Activated T-cell treated with anti-CD3 and anti-CD28 coated beads for 24 hours (primary cell): ENCODE data around the gene MOGAT2.

ENCODE experiments used
- DNase-seq: peaks from one replicate; pipeline ENCODE4 v3.0.0-alpha.2; 2020; ENCODE audit warnings: low read depth

Gene MOGAT2

DNA sequence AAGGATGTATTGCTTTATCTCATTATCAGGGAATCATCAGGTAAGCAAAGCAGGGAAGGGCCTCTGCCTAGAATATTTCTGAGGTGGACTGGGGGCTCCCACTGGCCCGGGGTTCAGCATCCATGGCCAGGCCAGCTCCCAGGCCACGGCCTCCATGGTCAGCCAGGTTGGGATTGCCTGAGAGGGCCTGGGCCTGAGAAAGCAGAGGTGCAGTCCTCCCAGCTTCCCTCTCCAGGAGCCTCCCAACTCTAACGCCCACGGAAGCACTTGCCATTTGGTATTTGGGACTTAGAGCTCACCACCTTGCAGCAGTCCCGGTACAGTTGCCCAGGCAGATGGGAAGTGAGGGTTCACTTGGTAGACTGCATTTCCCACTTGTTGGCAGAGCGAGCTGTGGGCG, 63.7 kb downstream of the MOGAT2 start:
- DNase-seq = no peak

DNA sequence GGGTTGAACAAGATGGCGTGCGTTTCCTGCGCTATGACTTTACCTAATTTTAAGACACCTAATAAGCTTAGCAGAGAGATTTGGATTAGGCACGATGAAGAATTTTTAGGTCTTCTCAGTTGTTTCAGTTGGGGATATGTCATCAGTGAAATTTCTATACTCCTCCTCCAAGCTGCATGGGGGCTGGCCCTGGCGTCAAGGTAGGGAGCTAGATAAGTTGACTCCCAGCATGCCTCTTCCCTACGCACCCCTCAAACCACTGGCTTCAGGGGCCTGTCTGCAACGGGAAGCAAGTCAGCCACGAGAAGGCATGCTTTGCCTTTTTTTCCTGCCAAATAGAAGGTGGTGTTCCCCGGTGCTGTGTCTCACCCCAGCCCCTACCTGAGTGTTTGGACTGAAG, 64.2 kb downstream of the MOGAT2 start:
- no peak for DNase-seq
